Calu3 (cell line): ENCODE results near the gene PLEKHH1. TPM values are rescaled to one million over a fixed set of nuclear protein-coding genes. Genes with fewer than 3 reads are reported as not detected.

Experiments
- BruUV-seq: library from RNA; stranded (reverse); fragments of 400-500 nt; replicated peaks from 2 replicates; lab custom pipeline; 2021; lab: Mats Ljungman, UMichigan
- CTCF ChIA-PET: fragments of 300-600 bp; sonication (Branson Sonifier 250); formaldehyde crosslinking; loops from one replicate; lab custom pipeline; 2022; ENCODE audit warnings: antibody characterized with exemption; lab: Charles Lee
- DNase-seq: peaks from one replicate; pipeline ENCODE4 v3.0.0; 2022
- H3K27ac Mint-ChIP-seq: one replicate; pipeline ENCODE4 v1.8.0; 2022; ENCODE audit warnings: mixed read lengths; ENCODE audit not compliant: unreplicated experiment
- H3K27me3 Mint-ChIP-seq: one replicate; pipeline ENCODE4 v1.8.0; 2022; ENCODE audit warnings: mixed read lengths; ENCODE audit not compliant: unreplicated experiment
- H3K36me3 Mint-ChIP-seq: one replicate; pipeline ENCODE4 v1.8.0; 2022; ENCODE audit warnings: mild to moderate bottlenecking, moderate library complexity, mixed read lengths; ENCODE audit not compliant: insufficient read depth, unreplicated experiment
- H3K4me1 Mint-ChIP-seq: one replicate; pipeline ENCODE4 v1.8.0; 2022; ENCODE audit warnings: mild to moderate bottlenecking, low read depth, mixed read lengths; ENCODE audit not compliant: unreplicated experiment
- H3K4me3 Mint-ChIP-seq: one replicate; pipeline ENCODE4 v1.8.0; 2022; ENCODE audit warnings: mild to moderate bottlenecking, low read depth, moderate library complexity, mixed read lengths; ENCODE audit not compliant: unreplicated experiment
- H3K9me3 Mint-ChIP-seq: one replicate; pipeline ENCODE4 v1.8.0; 2022; ENCODE audit warnings: low read depth, mixed read lengths; ENCODE audit not compliant: unreplicated experiment
- CTCF ChIP-seq: fragments of 200-600 bp; IDR thresholded peaks from one replicate; pipeline ENCODE4 v1.8.0; 2022; ENCODE audit warnings: antibody characterized with exemption; ENCODE audit not compliant: unreplicated experiment
- intact Hi-C: fragments of 100-400 bp; cut with micrococcal nuclease; formaldehyde crosslinking; loops from one replicate; pipeline ENCODE4 v1.10.0; 2022; ENCODE audit not compliant: unreplicated experiment
- total RNA-seq: library from RNA; stranded (reverse); gene quantifications from 2 replicates; pipeline ENCODE4 v1.2.3, GENCODE V29; 2022

The PLEKHH1 gene
- total RNA-seq, 1 experiment from 2014 or later, result 11.8 TPM

- Mint-ChIP-seq H3K36me3 (no peaks in the 10 kb centered on the region), H3K4me3 (no peak overlapping the region), H3K9me3 (no peaks in the 10 kb centered on the region), H3K4me1 (no peaks in the 10 kb centered on the region), H3K27ac (no peak overlapping the region), H3K27me3 (no peaks in the 10 kb centered on the region)
- intact Hi-C loops, result no loop called here
- no TSS peak for BruUV-seq
- no peak for TF ChIP-seq CTCF
- CTCF ChIA-PET, result interaction anchor here (1.0 to 1.4 kb wide), 2 partner anchors 14 to 30 kb away, joined by 3 read pairs; no protein-coding TSS in a partner anchor
- no peak for DNase-seq
Measured at GRCh38 chr14:67557118-67557517, 24.0 kb downstream of the PLEKHH1 start.

GRCh38 chr14:67557656-67558055 is 24.6 kb downstream of the PLEKHH1 start:
- H3K27ac Mint-ChIP-seq, result no peak overlapping the region

GRCh38 chr14:67559639-67560038 is 26.5 kb downstream of the PLEKHH1 start:
- BruUV-seq, result no TSS peak

More at GRCh38 chr14:67557656-67558055, 24.6 kb downstream of the PLEKHH1 start:
- no peak overlapping the region for H3K4me3 Mint-ChIP-seq
- TF ChIP-seq CTCF, result no peak
- no peak for DNase-seq
- no peaks in the 10 kb centered on the region for H3K9me3 Mint-ChIP-seq
- CTCF ChIA-PET, result interaction anchor here (1.0 to 1.4 kb wide), 2 partner anchors 13 to 31 kb away, joined by 3 read pairs; no protein-coding TSS in a partner anchor
- no peaks in the 10 kb centered on the region for H3K4me1 Mint-ChIP-seq
- no peaks in the 10 kb centered on the region for H3K27me3 Mint-ChIP-seq
- intact Hi-C loops, result no loop called here
- BruUV-seq, result no TSS peak
- no peaks in the 10 kb centered on the region for H3K36me3 Mint-ChIP-seq

GRCh38 chr14:67562025-67562775 is 29.1 kb downstream of the PLEKHH1 start:
- H3K4me3 Mint-ChIP-seq, result no peak overlapping the region
- CTCF ChIA-PET, result interaction anchor here (2.4 kb wide), 1 partner anchor 9 kb away, joined by 11 read pairs; no protein-coding TSS in a partner anchor
- BruUV-seq, result no TSS peak
- DNase-seq, result no peak
- no peaks in the 10 kb centered on the region for H3K4me1 Mint-ChIP-seq
- intact Hi-C loops, result no loop called here
- no peaks in the 10 kb centered on the region for H3K27me3 Mint-ChIP-seq
- no peaks in the 10 kb centered on the region for H3K9me3 Mint-ChIP-seq
- TF ChIP-seq CTCF, result no peak
- no peaks in the 10 kb centered on the region for H3K36me3 Mint-ChIP-seq
- no peak overlapping the region for H3K27ac Mint-ChIP-seq

More at GRCh38 chr14:67559639-67560038, 26.5 kb downstream of the PLEKHH1 start:
- Mint-ChIP-seq H3K36me3 (no peaks in the 10 kb centered on the region), H3K4me1 (no peaks in the 10 kb centered on the region), H3K4me3 (no peak overlapping the region), H3K27me3 (no peaks in the 10 kb centered on the region), H3K9me3 (no peaks in the 10 kb centered on the region), H3K27ac (no peak overlapping the region)
- CTCF ChIA-PET, result no interaction called here
- intact Hi-C loops, result no loop called here
- no peak for TF ChIP-seq CTCF
- no peak for DNase-seq
